ENCODE results near the gene PPP1R9A. TPM values are rescaled to one million over a fixed set of nuclear protein-coding genes. Genes with fewer than 3 reads are reported as not detected.

Gene PPP1R9A
- total RNA-seq, 1 donor from 2014 or later, result 1.3 TPM

GRCh38 chr7:95311389-95311788 lies 404.0 kb downstream of the PPP1R9A start:
- intact Hi-C loops (cut with micrococcal nuclease), result no loop called here
- no peak for TF ChIP-seq CTCF (IDR thresholded peaks at IDR 0.05)
- CTCF ChIA-PET, result no interaction called here
- no peak for DNase-seq
- Mint-ChIP-seq H3K4me1 (no peaks in the 10 kb centered on the region), H3K27ac (no peak overlapping the region), H3K27me3 (no peaks in the 10 kb centered on the region), H3K9me3 (no peaks in the 10 kb centered on the region), H3K4me3 (no peak overlapping the region), H3K36me3 (ENCODE audit: low read depth) (no peaks in the 10 kb centered on the region)
- no peak for ATAC-seq (ENCODE audit: low read depth)
- POLR2A ChIA-PET, result no interaction called here

GRCh38 chr7:95312561-95312960 lies 405.2 kb downstream of the PPP1R9A start:
- intact Hi-C loops (cut with micrococcal nuclease), result no loop called here
- POLR2A ChIA-PET, result no interaction called here

GRCh38 chr7:95316588-95316987 lies 409.2 kb downstream of the PPP1R9A start:
- ChIA-PET CTCF (no interaction called here), POLR2A (no interaction called here)
- Mint-ChIP-seq H3K4me1 (no peaks in the 10 kb centered on the region), H3K36me3 (ENCODE audit: low read depth) (no peaks in the 10 kb centered on the region), H3K27me3 (no peaks in the 10 kb centered on the region), H3K9me3 (no peaks in the 10 kb centered on the region), H3K27ac (no peak overlapping the region), H3K4me3 (no peak overlapping the region)
- no peak for DNase-seq
- ATAC-seq (ENCODE audit: low read depth), result no peak
- TF ChIP-seq CTCF (IDR thresholded peaks at IDR 0.05), result no peak
- intact Hi-C loops (cut with micrococcal nuclease), result no loop called here

More at GRCh38 chr7:95312561-95312960, 405.2 kb downstream of the PPP1R9A start:
- CTCF ChIA-PET, result no interaction called here
- DNase-seq (no peak), ATAC-seq (ENCODE audit: low read depth) (no peak)
- H3K4me3 Mint-ChIP-seq, result no peak overlapping the region
- no peak for TF ChIP-seq CTCF (IDR thresholded peaks at IDR 0.05)
- H3K4me1 Mint-ChIP-seq, result no peaks in the 10 kb centered on the region
- no peaks in the 10 kb centered on the region for H3K9me3 Mint-ChIP-seq
- no peaks in the 10 kb centered on the region for H3K27me3 Mint-ChIP-seq
- H3K27ac Mint-ChIP-seq, result no peak overlapping the region
- H3K36me3 Mint-ChIP-seq (ENCODE audit: low read depth), result no peaks in the 10 kb centered on the region

GRCh38 chr7:95317546-95317945 lies 410.2 kb downstream of the PPP1R9A start:
- TF ChIP-seq CTCF (IDR thresholded peaks at IDR 0.05), result no peak
- Mint-ChIP-seq H3K4me3 (no peak overlapping the region), H3K9me3 (no peaks in the 10 kb centered on the region), H3K27me3 (no peaks in the 10 kb centered on the region), H3K36me3 (ENCODE audit: low read depth) (no peaks in the 10 kb centered on the region), H3K4me1 (no peaks in the 10 kb centered on the region), H3K27ac (no peak overlapping the region)
- CTCF ChIA-PET, result no interaction called here
- POLR2A ChIA-PET, result no interaction called here
- ATAC-seq (ENCODE audit: low read depth) (no peak), DNase-seq (no peak)
- intact Hi-C loops (cut with micrococcal nuclease), result no loop called here

DNA sequence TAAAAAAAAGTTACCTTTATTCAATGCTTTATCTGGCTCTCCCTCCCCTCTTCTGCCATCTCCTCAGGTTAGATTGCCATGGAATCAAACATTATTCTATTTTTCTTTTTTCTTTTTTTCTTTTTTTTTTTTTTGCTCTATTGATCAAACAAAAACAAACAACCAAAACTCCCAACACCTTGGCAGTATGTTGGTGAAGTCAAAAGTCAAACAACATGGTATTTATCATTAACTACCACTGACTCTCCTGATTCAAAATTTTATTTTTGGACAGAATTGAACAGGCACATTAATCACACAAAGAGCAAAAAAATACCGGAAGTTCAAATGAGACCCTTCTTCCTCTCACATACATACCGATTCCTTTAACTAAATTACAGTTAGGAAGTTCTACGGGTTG lies 410.6 kb downstream of the PPP1R9A start:
- Mint-ChIP-seq H3K36me3 (ENCODE audit: low read depth) (no peaks in the 10 kb centered on the region), H3K9me3 (no peaks in the 10 kb centered on the region), H3K27me3 (no peaks in the 10 kb centered on the region), H3K4me3 (no peak overlapping the region), H3K27ac (no peak overlapping the region), H3K4me1 (no peaks in the 10 kb centered on the region)
- CTCF ChIA-PET, result no interaction called here
- ATAC-seq (ENCODE audit: low read depth), result no peak
- DNase-seq, result no peak
- TF ChIP-seq CTCF (IDR thresholded peaks at IDR 0.05), result no peak
- intact Hi-C loops (cut with micrococcal nuclease), result no loop called here
- POLR2A ChIA-PET, result no interaction called here

Data from activated B cell treated with CpG ODN at 0.5 μM for 24 hours (primary cell).